Natural killer cell treated with Interleukin-12 subunit alpha and Interleukin-12 subunit beta and Interleukin-15 and Interleukin-18, amount 100 ng/mL, for 72 hours (primary cell): ENCODE results near the gene SLPI. TPM values are rescaled to one million over a fixed set of nuclear protein-coding genes. Genes with fewer than 3 reads are reported as not detected.

Experiments
- ATAC-seq, 2 donors: fragments of 150-1000 bp; cut with Tn5 transposase in 1 of 2; sonication (Bioruptor Pico), chemical (Tn5 transposase) in 1 of 2; 2 replicates each; pipeline ENCODE4 v1.10.0; 2021
- DNase-seq: peaks from one replicate; pipeline ENCODE4 v3.0.0; 2022; ENCODE audit warnings: low spot score
- H3K27ac Mint-ChIP-seq, 2 donors: 1 replicate in 1 of 2; 2 replicates in 1 of 2; pipeline ENCODE4 v1.8.0; 2022; ENCODE audit warnings: mixed read lengths in 2 of 2, mild to moderate bottlenecking in 1 of 2, moderate library complexity in 1 of 2
- H3K27me3 Mint-ChIP-seq, 2 donors: 1 replicate in 1 of 2; 2 replicates in 1 of 2; pipeline ENCODE4 v1.8.0; 2022; ENCODE audit warnings: mixed read lengths in 2 of 2
- H3K36me3 Mint-ChIP-seq: one replicate; pipeline ENCODE4 v1.8.0; 2022; ENCODE audit warnings: mixed read lengths
- H3K4me1 Mint-ChIP-seq, 2 donors: 1 replicate in 1 of 2; 2 replicates in 1 of 2; pipeline ENCODE4 v1.8.0; 2022; ENCODE audit warnings: low read depth in 2 of 2, mixed read lengths in 2 of 2, mild to moderate bottlenecking in 1 of 2
- H3K4me3 Mint-ChIP-seq: one replicate; pipeline ENCODE4 v1.8.0; 2022; ENCODE audit warnings: mixed read lengths
- H3K9me3 Mint-ChIP-seq: 2 replicates; pipeline ENCODE4 v1.8.0; 2022; ENCODE audit warnings: mixed read lengths
- total RNA-seq, 2 donors: library from RNA; stranded (reverse); gene quantifications; one replicate each; pipeline ENCODE4 v1.2.3, GENCODE V29; 2022

The SLPI gene
- total RNA-seq, 2 donors from 2014 or later = 7.2 TPM; not detected in 1

DNA sequence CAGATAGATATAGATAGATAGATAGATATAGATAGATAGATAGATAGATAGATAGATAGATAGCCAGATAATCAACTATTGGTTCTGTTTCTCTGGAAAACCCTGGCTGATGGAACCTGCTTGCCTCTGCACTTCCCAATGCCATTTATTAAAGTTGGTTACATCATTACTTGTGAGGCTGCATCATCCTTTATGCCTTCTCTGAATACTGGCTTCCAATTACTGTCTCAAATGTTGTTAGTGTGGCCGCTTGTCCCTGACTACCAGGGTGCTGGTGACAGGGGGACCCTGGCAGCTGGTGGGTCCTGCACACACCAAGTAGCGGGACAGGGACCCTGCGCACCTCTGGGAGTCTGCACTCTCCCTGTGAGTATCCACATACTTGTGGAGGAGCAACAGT lies 3.9 kb upstream of the SLPI start:
- H3K4me3 Mint-ChIP-seq = no peak overlapping the region
- no peaks in the 10 kb centered on the region for H3K9me3 Mint-ChIP-seq
- H3K36me3 Mint-ChIP-seq = no peaks in the 10 kb centered on the region
- DNase-seq (no peak), ATAC-seq (no peak)
- H3K27ac Mint-ChIP-seq = no peak overlapping the region
- peaks cover 12 to 16% of the 10 kb centered on the region in 2 donors for H3K4me1 Mint-ChIP-seq
- H3K27me3 Mint-ChIP-seq = peaks cover 32 to 47% of the 10 kb centered on the region in 2 donors

- H3K36me3 Mint-ChIP-seq = no peaks in the 10 kb centered on the region
Observed at GRCh38 chr20:45257711-45258110, 3.3 kb upstream of the SLPI start.

GRCh38 chr20:45257161-45257560 lies 2.8 kb upstream of the SLPI start:
- Mint-ChIP-seq H3K4me3 (no peak overlapping the region), H3K27ac (no peak overlapping the region), H3K27me3 (peaks cover 32 to 41% of the 10 kb centered on the region in 2 donors), H3K36me3 (no peaks in the 10 kb centered on the region), H3K9me3 (no peaks in the 10 kb centered on the region), H3K4me1 (peaks cover 13 to 16% of the 10 kb centered on the region in 2 donors)
- ATAC-seq (no peak), DNase-seq (no peak)

More at GRCh38 chr20:45257711-45258110, 3.3 kb upstream of the SLPI start:
- no peak for ATAC-seq
- Mint-ChIP-seq H3K4me3 (no peak overlapping the region), H3K9me3 (no peaks in the 10 kb centered on the region), H3K27me3 (peaks cover 29 to 42% of the 10 kb centered on the region in 2 donors), H3K27ac (no peak overlapping the region), H3K4me1 (peaks cover 12 to 16% of the 10 kb centered on the region in 2 donors)
- no peak for DNase-seq

DNA sequence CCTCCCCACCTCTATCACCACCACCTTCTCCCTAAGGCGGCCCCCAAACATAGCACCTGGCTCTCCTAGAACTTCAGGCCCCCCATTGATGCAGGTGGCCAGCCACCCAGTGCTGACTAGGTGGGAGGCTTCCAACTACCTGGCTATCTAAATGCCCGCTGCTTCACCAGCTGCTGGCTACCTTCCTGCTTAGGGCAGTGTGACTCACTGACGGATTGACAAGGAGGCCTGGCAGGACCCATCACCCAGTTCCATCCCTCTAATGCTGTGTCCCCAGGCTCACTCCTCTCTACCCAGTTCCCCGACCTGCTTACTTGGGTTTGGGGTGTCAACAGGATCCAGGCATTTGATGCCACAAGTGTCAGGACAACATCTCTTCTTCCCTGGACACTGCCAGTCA lies 1.1 kb downstream of the SLPI start:
- Mint-ChIP-seq H3K9me3 (no peaks in the 10 kb centered on the region), H3K4me1 (peaks cover 16% of the 10 kb centered on the region in 2 donors), H3K4me3 (no peak overlapping the region), H3K27ac (no peak overlapping the region), H3K27me3 (peaks cover 38 to 54% of the 10 kb centered on the region in 2 donors), H3K36me3 (no peaks in the 10 kb centered on the region)
- ATAC-seq = no peak
- DNase-seq = no peak

DNA sequence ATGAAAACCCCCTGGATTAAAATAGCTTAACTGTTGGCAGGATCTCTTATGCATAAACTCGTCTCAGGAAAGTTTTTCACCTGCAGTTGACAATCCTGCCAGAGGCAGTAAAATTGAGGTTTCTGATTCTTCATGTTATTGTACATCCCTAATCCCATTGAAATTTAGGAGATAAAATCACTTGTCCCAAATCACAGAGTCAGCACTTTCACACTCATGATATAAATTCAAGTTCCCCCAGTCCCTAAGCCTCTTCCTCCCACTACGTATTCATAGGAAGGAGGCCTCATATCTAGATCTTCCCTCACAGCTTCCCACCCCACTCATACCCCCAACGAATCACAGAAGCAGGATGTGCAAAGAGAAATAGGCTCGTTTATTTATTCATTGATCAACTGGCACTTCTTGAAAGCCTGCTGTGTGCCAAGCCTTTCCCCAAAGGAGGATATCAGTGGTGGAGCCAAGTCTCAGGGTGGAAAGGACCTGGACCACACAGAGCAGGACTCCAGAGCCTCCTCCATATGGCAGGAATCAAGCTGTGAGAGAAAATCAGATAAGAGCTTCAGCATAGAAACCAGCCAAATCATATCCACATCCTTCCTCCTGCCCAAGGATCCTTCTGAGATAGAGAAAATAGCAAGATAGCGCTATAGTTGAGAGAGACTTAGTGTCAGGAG lies 2.3 kb downstream of the SLPI start:
- ATAC-seq (no peak), DNase-seq (no peak)
- peaks cover 16% of the 10 kb centered on the region in 2 donors for H3K4me1 Mint-ChIP-seq
- H3K9me3 Mint-ChIP-seq = no peaks in the 10 kb centered on the region
- H3K27me3 Mint-ChIP-seq = peaks cover 43 to 58% of the 10 kb centered on the region in 2 donors
- H3K4me3 Mint-ChIP-seq = no peak overlapping the region
- no peak overlapping the region for H3K27ac Mint-ChIP-seq
- H3K36me3 Mint-ChIP-seq = no peaks in the 10 kb centered on the region

DNA sequence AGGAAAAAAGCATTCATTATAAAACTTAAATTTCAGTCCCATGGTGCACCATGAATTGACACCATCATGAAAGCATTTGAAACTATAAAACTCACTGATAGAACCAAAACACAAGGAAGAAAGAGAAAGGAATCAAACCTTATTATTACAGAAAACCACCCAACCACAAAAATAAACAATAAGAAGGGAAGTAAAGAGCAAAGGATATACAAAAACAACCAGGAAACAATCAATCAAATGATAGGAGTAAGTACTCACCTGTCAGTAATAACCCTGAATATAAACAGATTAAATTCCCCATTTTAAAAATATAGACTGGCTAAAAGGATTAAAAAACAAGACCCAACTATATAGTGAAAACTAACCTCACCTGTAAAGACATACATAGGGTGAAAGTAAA lies 5.8 kb downstream of the SLPI start:
- Mint-ChIP-seq H3K36me3 (no peaks in the 10 kb centered on the region), H3K4me1 (peaks cover under 1 to 3% of the 10 kb centered on the region in 2 donors), H3K9me3 (no peaks in the 10 kb centered on the region), H3K27me3 (peaks cover 53 to 72% of the 10 kb centered on the region in 2 donors), H3K4me3 (no peak overlapping the region), H3K27ac (no peak overlapping the region)
- DNase-seq = no peak
- ATAC-seq = no peak

DNA sequence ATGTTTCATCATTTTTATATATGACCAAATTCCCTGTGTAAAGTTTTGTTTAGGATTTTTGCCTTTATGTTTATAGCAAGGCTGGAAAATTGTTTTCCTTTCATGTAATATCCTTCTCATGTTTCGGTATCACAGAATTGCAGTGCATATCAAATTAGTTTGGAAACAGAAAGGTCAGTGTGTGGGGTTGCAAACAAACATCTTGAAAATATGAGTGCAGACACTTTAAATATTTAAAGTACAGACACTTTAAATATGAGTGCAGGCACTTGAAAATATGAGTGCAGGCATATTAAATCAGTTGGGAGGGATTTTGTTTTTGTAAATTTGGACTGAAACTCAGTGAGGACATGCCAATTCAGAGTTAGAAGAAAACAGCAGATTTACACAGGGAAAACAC lies 6.5 kb downstream of the SLPI start:
- Mint-ChIP-seq H3K27ac (no peak overlapping the region), H3K27me3 (peaks cover 51 to 69% of the 10 kb centered on the region in 2 donors), H3K36me3 (no peaks in the 10 kb centered on the region), H3K4me3 (no peak overlapping the region), H3K4me1 (peaks cover 0 to 3% of the 10 kb centered on the region in 2 donors), H3K9me3 (no peaks in the 10 kb centered on the region)
- no peak for ATAC-seq
- no peak for DNase-seq

- no peak for ATAC-seq
- no peaks in the 10 kb centered on the region for H3K4me1 Mint-ChIP-seq
- no peak overlapping the region for H3K27ac Mint-ChIP-seq
Observed at GRCh38 chr20:45246109-45246508, 8.3 kb downstream of the SLPI start.

GRCh38 chr20:45238139-45238538 lies 16.2 kb downstream of the SLPI start:
- H3K27ac Mint-ChIP-seq = no peak overlapping the region
- ATAC-seq = no peak
- H3K9me3 Mint-ChIP-seq = no peaks in the 10 kb centered on the region
- H3K4me3 Mint-ChIP-seq = no peak overlapping the region
- no peaks in the 10 kb centered on the region for H3K4me1 Mint-ChIP-seq
- H3K27me3 Mint-ChIP-seq = peaks cover 19 to 42% of the 10 kb centered on the region in 2 donors
- H3K36me3 Mint-ChIP-seq = peaks cover 5% of the 10 kb centered on the region
- DNase-seq = no peak

More at GRCh38 chr20:45246109-45246508, 8.3 kb downstream of the SLPI start:
- no peak for DNase-seq
- H3K36me3 Mint-ChIP-seq = no peaks in the 10 kb centered on the region
- H3K27me3 Mint-ChIP-seq = peaks cover 43 to 65% of the 10 kb centered on the region in 2 donors
- no peaks in the 10 kb centered on the region for H3K9me3 Mint-ChIP-seq
- no peak overlapping the region for H3K4me3 Mint-ChIP-seq

GRCh38 chr20:45235995-45236394 lies 18.4 kb downstream of the SLPI start:
- peaks cover 5% of the 10 kb centered on the region for H3K36me3 Mint-ChIP-seq
- no peaks in the 10 kb centered on the region for H3K4me1 Mint-ChIP-seq
- no peak overlapping the region for H3K4me3 Mint-ChIP-seq
- DNase-seq (no peak), ATAC-seq (no peak)
- no peaks in the 10 kb centered on the region for H3K9me3 Mint-ChIP-seq
- no peak overlapping the region for H3K27ac Mint-ChIP-seq
- H3K27me3 Mint-ChIP-seq = peaks cover 25 to 53% of the 10 kb centered on the region in 2 donors

DNA sequence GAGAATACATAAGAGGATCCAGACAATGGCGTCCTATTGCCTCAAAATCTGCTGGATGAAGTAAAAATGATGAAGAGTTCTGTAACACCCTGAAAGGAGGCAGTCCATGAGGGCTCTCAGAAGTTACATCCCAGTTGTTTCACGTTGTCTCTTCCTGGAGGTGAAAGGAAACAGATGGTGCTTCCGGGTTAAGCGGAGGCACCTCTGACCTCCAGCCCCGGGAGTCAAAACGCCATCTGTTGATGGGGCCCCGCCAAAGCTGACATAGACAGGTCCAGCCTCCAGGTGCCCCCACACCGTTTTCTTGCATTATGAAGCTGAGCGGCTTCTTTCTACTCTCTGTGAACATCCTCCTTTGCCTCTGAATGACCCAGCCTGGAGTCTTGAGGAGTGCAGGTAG lies 23.7 kb downstream of the SLPI start:
- H3K4me3 Mint-ChIP-seq = no peak overlapping the region
- H3K27me3 Mint-ChIP-seq = peaks cover 33 to 53% of the 10 kb centered on the region in 2 donors
- no peak for ATAC-seq
- H3K36me3 Mint-ChIP-seq = peaks cover 5% of the 10 kb centered on the region
- no peak overlapping the region for H3K27ac Mint-ChIP-seq
- H3K9me3 Mint-ChIP-seq = no peaks in the 10 kb centered on the region
- H3K4me1 Mint-ChIP-seq = no peaks in the 10 kb centered on the region
- DNase-seq = no peak

- Mint-ChIP-seq H3K4me3 (no peak overlapping the region), H3K4me1 (no peaks in the 10 kb centered on the region), H3K27ac (no peak overlapping the region), H3K9me3 (no peaks in the 10 kb centered on the region), H3K36me3 (peaks cover 2% of the 10 kb centered on the region), H3K27me3 (peaks cover 40 to 53% of the 10 kb centered on the region in 2 donors)
- ATAC-seq (peak in 1 of 2 donors; percentile 38), DNase-seq (peak; percentile 69)
Observed at GRCh38 chr20:45229264-45230056, 24.9 kb downstream of the SLPI start.

DNA sequence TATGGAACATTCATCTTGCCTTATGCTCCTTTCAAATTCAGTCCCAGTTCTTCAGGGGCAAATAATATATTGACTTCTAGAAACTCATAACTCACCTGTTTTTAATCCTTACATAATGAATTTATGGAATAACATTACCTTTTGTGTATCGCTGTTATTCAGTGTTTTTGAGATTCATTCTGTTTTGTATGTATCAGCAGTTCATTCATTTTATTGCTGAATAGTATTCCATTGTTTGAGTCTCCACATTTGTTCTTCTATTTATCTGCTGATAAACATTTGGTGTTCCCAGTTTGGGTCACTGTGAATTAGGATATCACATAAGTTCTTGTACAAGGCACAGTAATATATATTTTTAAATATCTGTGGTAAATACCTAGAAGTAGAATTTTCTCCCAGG lies 28.1 kb downstream of the SLPI start:
- no peak for DNase-seq
- H3K4me3 Mint-ChIP-seq = no peak overlapping the region
- no peak for ATAC-seq
- no peaks in the 10 kb centered on the region for H3K9me3 Mint-ChIP-seq
- H3K4me1 Mint-ChIP-seq = no peaks in the 10 kb centered on the region
- H3K27ac Mint-ChIP-seq = no peak overlapping the region
- peaks cover 36 to 42% of the 10 kb centered on the region in 2 donors for H3K27me3 Mint-ChIP-seq
- no peaks in the 10 kb centered on the region for H3K36me3 Mint-ChIP-seq

- H3K9me3 Mint-ChIP-seq = no peaks in the 10 kb centered on the region
- ATAC-seq (no peak), DNase-seq (no peak)
- H3K27ac Mint-ChIP-seq = no peak overlapping the region
- H3K36me3 Mint-ChIP-seq = no peaks in the 10 kb centered on the region
- peaks cover 25 to 37% of the 10 kb centered on the region in 2 donors for H3K27me3 Mint-ChIP-seq
- H3K4me3 Mint-ChIP-seq = no peak overlapping the region
- H3K4me1 Mint-ChIP-seq = no peaks in the 10 kb centered on the region
Observed at GRCh38 chr20:45223136-45223535, 31.2 kb downstream of the SLPI start.
